SK-N-MC (cell line): Measurements from ENCODE around the gene LTC4S.

Source experiments
- EZH2 ChIP-seq: fragments of 200-600 bp; sonication (generic); IDR thresholded peaks from one replicate; pipeline ENCODE4 v1.6.1; 2017; ENCODE audit warnings: antibody characterized with exemption
- FOXP2 ChIP-seq: optimal IDR thresholded peaks from 2 replicates; pipeline ENCODE3; 2011; ENCODE audit warnings: mild to moderate bottlenecking, moderate library complexity; ENCODE audit not compliant: insufficient read depth; ENCODE audit errors: extremely low read length, control extremely low read depth
- POLR2AphosphoS5 ChIP-seq: IDR thresholded peaks from 2 replicates; pipeline ENCODE4 v1.6.1; 2012; ENCODE audit warnings: mild to moderate bottlenecking, low read depth, low read length, borderline replicate concordance

DNA sequence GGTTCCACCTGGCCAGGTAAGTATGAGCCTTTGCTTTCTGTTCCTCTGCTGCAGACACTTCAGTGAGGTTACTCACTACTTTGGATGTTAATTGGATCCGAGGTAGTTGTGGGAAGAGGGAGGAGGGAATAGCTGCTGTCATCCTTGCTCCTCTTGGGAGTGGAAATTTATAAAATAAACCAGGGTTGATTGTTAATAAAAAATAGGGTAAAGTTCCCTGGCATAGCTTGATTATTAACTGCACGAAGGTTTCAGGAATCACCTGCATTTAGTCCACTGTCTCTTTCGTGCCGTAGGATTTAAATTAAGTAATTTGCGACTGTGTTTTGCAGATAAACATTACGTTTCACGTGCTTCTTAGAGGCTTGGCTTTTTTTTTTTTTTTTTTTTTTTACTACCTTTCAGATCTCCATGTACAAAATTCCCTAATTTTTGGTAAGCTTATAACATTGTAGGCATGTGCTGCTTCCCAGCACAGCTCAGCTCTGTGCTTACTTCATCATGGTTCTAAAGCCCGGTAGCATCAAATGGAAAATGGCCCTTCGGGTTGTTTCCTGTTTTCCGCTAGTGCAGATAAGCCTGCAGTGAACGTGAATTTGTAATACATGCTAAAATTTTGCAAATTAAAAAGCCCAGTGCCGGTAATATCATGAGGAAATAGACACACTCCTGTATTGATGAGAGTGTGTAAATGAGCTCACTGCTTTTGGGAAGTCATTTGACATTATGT is 26.9 kb upstream of the LTC4S start:
- TF ChIP-seq EZH2: no peak
- no peak for TF ChIP-seq POLR2AphosphoS5
- no peak for TF ChIP-seq FOXP2
